ENCODE results near the gene RIN2.

RIN2 gene

DNA sequence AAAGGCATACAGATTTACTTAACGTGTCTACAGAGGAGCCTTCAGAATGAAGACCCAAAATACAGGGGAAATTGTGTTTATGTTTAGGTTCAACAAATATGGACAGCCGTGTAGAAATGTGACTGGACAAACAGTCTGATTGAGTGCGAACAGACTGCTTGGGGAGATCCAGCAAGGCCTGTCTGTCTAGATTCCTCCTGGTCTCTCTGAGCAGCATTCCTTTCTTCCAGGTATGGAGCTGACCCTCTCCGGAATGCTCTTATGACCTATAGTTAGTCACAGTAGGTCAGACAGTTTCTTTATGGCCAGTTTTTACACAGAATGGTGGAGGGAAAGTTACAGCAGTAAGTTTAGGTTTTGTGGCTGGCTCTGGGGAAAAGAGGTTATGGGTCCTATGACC lies 9.0 kb downstream of the RIN2 start:
- DNase-seq (ENCODE audit: low spot score): no peak

DNA sequence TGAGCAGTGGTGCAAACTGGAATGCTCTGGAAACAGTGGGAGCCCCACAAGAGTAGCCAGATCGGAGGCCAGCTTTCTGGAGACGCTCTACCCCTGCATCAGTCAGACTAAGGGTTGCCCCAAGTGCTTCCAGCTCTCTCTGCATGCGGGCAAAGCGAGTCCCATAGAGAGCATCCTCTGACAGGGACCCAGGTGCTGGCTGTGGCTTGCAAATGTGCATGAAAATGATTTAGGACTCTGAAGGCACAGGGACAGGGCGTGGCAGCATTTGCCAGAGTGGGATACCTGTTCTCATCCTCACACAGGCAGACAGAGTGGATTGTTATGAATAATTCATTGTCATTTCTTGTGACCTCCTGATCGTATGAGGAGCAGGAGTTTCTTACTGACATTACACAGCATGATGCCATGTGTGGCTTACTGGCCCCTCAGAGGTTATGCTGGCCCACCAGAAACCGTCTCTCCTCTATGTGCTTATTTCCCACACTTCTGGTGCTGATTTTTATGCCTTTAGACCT lies 10.3 kb downstream of the RIN2 start:
- DNase-seq (ENCODE audit: low spot score): no peak

DNA sequence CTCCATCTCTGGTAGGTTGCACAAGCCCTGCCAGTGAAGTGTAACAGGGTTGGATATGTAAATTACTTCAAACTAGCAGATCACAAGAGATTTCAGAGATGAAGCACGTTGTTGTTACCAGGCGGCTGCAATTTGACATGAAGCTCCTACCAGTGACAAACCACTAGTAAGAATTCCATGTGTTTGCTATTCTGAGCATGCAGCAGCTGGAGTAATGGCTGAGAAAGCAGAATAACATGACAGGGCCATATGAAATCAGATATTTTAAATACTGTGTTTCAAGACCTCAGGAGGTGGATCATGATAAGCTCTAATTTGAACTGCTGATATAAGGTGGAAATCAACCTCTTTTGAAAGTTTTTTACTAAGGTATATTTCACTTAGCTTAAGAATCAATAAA lies 11.4 kb downstream of the RIN2 start:
- no peak for DNase-seq (ENCODE audit: low spot score)

DNA sequence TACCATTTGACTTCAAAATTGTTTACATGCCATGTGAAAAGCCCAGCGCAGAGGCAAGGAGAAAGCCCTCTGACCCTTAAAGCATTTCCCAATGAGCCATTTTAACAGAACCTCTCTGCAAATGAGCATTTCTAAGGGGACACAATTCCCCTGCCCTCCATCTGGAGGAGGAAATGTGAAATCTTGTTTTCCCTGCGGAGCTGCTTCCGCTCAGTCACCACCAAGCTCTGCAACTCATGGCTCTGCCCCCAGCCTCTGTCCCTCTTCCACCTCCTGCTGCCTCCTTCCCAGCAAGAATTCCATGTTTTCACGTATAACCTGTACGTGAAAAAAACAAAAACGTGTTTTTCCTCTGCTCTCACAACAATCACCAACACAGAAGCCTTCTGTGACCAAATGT lies 12.3 kb downstream of the RIN2 start:
- DNase-seq (ENCODE audit: low spot score): no peak

DNA sequence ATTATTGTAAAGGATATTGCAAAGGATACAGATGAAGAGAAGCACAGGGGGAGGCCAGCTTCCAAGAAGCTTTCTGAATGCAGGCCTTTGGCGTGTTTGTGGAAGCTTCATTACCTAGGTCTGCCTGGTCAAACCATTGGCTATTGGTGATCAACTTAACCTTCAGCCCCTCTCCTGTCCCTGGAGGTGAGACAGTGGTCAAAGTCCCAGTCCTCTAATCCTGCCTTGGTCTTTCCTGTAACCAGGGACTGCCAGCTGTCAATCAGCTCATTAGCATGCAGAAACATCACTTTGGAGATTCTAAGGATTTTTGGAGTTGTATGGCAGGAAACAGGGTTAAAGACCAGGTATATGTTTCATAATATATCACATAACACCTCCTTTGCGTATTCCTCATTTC lies 13.0 kb downstream of the RIN2 start:
- no peak for DNase-seq (ENCODE audit: low spot score)

DNA sequence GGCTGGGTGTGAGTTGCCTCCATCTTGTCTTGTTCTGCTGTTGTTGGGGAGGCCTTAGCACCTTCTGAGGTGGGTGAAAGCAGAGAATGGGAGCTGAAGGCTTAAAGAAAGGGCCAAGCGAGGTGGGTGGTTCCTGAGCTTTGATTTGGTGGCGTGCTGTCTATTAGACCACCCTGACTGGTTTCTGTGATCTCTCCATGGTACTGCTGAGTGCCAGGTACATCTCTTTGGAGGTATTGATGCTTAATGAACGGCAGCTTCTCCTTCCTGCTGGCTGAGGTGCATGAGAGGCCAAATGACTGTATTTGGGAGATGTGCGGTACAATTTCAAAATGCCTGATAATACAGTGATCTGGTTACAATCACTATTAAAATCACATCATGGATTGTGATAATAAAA lies 15.4 kb downstream of the RIN2 start:
- DNase-seq (ENCODE audit: low spot score): no peak

DNA sequence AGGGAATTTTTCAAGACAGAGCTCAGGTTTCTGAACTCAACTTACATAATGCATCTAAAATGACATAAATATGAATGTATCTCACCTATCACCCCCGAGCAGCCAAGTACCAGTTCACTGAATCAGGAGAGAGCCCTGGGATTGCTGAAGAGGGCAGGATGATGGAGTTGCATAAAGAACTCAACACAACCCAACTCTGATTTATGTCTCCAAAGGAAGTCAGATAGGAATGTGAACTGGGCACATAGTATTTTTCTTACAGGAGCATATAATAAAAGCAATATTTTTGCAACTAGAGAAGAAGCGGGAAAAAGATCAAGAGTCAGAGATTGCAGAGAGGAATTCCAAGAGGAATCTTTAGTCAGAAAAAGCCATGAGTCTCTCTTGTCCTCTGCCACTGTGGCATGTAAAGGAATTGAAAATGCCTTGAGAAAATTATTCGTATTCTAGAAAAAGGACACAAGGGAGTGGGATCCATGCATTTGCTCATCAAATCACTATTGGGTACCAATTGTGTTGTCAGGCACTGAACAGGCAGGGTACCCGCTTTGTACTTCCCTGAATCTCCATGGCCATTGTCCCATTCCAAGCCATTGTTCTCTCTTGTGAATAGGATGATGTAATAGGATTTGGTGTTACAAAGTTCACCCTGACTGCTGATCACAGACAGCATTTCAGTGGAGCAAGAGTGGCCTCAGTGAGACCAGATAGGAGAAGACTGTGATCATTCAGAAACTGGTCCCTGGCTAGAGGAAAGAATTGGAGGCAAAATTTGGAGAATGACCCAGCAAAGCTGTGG lies 16.3 kb downstream of the RIN2 start:
- DNase-seq (ENCODE audit: low spot score): peak; percentile 49

DNA sequence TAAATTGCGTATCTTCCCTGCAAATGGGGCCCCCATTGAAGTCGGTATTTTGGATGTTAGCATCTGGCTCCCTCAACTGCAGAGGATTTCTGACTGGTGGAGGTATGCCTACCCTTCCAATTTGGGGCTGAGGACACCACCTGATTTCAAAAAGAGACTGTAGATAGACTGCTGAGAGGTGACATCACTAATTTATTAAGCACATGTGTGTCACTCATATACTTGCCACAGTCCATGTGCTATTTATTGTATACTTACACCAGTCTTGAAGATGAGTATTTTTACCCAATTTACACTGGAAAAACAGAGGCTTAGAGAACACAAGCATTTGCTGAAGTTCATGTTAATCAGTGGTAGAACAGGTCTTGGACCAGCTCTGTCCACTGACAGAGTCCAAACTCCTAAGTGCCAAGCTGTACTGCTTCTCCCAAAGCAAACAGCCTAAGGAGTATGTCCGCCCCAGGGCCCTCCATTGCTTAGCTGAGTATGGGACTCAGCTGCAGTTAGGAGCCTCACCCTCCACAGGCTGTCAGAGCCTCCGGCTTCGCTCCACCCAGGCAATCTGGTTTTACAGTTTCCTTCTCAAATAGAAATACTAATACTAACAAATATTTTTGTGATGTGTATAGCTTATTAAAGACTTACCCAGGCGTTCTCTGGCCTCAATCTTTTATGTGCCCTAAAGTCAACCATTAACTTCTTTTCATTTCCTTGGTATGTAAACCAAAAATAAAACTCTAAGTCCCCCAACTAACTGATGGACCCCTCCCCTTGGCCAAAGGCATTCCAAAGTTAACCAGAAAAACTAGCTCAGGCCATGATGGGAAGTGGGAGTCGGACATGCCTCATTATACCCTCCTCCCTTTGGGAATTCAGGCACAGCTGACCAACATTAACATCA lies 17.5 kb downstream of the RIN2 start:
- no peak for DNase-seq (ENCODE audit: low spot score)

DNA sequence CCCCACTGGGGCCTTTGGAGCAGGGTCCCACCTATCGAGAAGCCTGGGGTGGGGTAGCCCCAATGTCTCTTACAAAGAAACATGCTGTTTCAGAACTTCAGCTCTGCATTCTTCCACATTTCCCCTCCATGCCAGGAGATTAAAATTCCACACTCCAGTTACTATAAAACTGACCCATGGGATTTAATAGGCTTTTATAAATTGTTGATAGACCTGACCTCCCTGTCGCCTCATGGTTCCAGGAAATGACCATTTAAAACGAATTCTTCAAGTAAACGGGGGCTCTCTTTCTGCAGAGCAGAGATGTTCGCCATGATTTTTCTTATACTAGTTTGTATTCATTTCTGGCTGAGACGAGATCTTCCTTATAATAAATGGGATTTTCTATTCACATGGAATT lies 19.3 kb downstream of the RIN2 start:
- no peak for DNase-seq (ENCODE audit: low spot score)

DNA sequence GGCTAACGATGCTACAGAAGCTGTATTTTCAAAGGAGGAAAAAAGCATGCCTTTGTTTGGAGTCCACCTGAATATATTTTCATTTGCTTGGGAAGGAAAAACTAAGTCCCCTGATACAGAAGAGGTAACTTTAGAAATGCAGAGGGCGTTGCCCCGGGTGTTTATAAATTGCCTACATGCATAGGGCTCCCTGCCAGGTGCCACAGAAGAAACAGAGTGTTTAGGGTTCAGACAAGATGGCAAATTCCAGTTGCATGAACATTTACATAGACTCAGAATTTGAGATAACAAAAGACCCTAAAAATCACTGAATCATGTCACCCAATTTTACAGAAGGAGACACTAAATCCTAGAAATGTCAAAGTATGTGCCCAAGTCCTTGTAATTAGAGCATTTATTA lies 19.9 kb downstream of the RIN2 start:
- no peak for DNase-seq (ENCODE audit: low spot score)

DNA sequence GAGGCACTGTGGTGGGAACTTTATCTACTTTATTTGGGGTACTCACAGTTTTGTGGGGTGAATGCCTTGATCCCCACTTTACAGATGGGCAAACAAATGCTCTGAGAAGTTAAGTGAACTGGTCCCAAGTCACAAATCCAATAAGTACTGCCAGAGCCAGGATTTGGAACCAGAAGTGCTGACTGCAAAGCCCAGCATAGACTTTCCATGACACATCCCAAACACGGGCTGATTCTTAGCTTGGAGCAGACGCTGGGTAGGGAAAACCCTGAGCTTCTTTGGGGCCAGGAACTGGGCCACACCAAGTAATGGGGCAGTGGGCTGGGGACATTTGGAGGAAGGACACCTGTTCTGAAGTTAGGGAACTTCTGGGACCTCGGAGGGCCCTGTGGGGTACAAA lies 20.3 kb downstream of the RIN2 start:
- DNase-seq (ENCODE audit: low spot score): no peak

DNA sequence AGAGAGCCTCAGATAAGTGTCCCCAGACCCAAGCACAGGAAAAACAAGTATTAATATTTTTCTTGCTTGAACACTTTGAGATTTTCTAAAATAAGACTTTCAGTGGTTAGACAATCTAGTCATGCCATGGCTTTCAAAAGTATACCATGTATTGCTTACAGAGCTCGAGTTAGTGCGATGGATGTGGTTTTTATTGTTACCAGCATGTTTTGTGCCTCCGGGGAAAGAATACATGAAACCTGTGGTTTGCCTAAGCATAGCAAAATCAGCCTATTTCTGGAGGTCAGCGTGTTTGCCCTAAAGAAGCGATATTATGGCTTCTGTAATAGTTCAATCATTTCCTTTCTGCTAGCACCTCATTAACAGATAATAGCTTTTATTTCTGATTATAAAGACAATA lies 21.6 kb downstream of the RIN2 start:
- no peak for DNase-seq (ENCODE audit: low spot score)

DNA sequence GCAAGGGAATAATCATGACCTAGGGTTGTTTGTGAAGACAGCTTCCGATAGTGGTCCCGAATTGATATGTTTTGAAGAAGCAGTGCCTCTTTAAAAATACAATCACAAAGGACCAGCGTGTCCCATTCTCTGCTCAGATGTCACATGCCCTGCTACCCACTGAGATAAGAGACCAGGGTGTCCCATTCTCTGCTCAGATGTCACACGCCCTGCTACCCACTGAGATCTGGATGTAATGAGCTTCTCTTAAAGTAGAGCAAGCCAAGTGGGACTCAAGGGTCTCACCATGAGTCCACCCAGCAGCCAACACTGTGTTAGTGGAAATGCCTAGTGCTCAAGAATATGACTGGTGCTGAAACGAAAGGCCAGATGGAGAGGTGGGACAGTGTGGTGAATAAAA lies 22.2 kb downstream of the RIN2 start:
- no peak for DNase-seq (ENCODE audit: low spot score)

DNA sequence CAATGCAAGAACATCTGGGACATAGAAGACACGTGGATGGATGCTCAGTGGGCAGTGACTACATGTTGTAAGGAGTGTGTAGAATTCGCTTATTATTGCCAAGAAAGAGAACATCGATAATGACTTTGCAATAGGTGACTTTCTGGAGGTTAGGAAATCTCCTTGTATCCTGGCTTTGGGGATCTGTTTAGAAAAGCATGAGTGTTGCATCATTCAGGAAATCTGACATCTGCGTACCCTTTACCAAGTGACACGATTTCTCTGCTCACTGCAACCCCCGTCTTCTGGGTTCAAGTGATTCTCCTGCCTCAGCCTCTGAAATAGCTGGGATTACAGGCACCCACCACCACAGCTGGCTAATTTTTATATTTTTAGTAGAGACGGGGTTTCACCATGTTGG lies 23.2 kb downstream of the RIN2 start:
- DNase-seq (ENCODE audit: low spot score): no peak

DNA sequence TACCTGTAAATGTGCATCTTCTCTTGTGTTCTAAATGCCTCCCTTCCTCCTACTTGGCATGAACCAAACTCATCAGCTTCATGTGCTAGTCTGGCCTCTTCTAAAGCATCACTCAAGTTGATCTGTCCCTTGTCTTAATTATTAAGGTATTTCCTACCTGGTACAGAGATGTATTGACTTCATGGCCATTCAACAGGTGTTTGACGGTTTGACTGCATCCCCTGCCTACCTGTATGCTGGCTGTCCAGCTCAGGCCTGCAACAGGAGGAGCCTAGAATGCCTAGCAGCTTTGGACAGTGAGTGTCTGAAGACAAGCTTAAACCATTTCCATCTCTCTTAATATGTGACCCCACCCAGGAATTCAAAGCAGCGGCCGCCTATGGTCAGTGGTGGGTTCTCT lies 24.6 kb downstream of the RIN2 start:
- no peak for DNase-seq (ENCODE audit: low spot score)

DNA sequence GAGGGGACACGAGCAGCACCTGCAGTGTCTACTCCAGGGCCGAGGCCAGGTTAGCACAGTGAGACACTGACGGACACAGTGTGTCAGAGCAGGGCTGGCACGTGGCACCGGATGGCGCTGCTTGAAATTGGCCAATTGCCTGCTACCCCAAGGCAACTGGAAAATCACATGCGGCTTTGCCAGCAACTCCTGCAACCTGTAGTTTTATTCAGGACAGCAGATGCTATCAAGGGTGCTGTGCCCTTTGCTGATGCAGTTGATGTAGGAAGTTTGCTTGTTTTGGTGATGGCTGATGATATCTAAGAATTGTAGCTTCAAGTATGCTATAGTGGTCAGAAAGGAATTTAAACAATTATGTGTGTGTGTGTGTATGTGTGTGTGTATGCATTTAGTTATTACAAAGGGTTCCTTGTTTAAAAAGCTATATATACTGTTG lies 25.9 kb downstream of the RIN2 start:
- DNase-seq (ENCODE audit: low spot score): no peak

DNA sequence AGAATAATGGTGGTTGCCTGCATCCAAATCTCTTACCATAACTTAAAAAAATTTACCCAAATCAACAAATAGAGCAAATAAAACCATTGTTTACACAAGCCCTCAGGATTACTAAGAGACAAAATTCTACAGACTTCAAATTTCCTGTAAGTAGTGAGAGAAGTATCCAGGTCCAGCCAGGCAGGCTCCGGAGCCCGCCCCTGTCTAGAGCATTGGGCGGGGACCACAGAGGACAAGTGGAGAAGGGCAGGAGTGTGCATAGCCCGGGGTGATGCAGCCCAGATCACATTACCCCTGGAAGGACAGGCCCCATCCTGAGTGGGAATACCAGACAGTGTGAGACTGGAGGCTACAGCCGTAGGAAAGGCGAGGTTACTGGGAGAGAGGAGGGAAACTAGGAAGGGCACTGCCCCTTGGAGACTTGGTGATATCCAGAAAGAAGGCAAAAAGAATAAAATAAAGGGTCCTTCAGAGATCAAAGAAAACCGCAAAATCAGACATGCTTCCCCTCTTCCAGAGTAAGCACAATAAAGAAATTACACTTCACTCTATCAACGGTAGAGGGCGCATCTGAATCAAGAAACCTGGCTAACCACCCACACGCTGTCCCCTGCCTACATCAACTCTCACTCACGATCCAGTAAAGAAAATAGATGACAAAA lies 26.6 kb downstream of the RIN2 start:
- DNase-seq (ENCODE audit: low spot score): peak; percentile 75

DNA sequence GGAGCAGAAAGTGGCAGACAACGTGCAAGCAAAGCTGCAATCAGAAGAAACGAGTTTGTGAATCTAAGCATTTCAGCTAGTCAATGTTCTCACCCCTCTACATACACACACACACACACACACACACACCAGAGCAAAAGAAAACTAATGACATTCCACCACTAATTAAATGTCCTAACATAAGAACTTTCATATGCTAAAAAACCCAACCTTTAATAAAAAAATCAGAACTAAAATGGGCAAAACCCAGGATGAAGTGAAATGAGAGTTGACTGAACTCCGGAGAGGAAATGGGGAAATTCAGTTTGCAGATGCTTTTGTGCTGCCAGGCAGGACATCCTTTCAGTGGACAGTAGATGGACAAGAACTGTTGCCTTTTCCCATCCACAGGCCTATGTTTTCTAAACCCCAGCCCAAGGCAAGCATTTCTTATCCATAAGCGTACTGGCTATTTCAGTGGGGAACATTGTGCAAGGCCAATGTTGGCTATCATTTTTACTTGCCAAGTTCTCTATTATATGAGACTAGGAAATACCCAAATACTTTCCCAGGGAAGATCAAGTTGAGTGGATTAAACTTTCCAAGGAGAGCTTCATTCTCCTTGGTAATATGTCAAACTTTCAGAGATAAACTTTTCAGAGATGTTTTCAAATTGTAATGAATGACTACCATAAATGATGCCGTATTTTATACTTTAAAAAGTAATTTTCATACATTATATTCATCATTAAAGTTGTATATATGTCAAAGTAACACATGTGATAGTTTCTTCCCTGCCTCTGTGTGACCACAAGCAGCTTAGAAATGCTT lies 27.3 kb downstream of the RIN2 start:
- no peak for DNase-seq (ENCODE audit: low spot score)

DNA sequence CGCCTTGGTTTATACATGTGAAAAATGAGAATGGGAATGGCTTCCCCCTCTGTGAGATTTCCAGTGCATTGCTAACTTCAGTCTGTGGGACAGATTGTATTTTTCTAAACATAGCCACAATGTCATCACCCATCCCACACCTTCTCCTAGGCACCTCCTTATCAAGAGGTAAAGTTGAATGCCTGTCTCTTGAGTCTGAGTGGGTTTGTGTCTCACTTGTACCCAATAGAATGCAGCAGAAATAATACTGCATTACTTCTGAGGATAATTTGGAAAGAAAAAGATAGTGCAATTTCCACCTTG lies 27.9 kb downstream of the RIN2 start:
- no peak for DNase-seq (ENCODE audit: low spot score)

DNA sequence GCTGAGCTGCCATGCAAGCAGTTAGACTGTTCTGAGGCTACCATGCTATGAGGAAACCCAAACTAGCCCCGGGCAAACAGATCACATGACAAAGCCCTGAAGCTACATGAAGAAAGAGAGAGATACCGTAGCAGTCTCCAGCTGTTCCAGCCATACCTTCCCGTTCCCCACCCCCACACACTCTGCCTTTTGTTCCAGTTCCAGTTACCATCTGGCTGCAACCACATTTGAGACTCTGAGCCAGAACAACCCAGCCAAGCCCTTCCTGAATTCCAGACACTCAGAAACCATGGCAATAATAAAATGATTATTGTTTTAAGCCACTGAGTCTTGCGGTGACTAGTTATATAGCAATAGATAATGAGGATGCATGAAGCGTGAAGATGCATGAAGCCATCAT lies 28.3 kb downstream of the RIN2 start:
- DNase-seq (ENCODE audit: low spot score): no peak

DNA sequence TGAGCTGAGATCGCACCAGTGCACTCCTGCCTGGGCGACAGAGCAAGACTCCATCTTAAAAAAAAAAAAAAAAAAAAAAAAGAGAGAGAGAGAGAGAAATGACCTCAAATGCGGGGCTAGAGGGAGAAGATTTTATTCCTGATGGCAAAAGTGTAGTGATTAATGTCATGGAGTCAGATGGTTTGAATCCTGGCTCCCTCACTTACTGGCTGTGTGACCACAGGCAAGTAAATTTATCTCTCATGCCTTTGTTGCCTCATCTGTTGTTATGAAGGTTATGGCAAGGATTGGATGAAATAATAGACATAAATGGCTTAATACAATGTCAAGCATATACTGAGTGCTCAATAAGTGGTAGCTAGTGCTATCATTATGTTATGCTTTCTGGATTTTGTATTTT lies 29.3 kb downstream of the RIN2 start:
- no peak for DNase-seq (ENCODE audit: low spot score)

DNA sequence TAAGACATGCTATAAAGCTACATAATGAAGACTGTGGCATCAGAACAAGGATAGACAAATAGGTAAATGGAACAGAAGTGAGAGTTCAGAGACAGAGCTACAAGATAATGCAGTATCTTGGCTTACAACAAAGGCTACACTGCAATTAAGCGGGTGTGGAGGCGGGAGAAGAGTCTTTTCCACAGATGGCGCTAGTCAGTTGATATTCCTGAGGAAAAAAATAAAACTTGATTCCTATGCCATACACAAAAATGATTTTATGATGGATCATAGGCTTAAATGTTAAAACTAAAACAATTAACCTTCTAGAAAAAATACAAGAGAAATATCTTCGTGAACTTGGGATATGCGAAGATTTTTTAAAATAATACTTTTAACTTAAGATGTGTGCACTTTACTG lies 31.0 kb downstream of the RIN2 start:
- no peak for DNase-seq (ENCODE audit: low spot score)
